SU-DHL-6 (cell line): ENCODE data around the gene ACAN.

Experiments
- H2AFZ ChIP-seq: fragments of 200-600 bp; sonication (generic); 2 replicates; pipeline ENCODE4 v1.6.1; 2014; ENCODE audit warnings: low read depth, mild to moderate bottlenecking, moderate library complexity, mixed read lengths, antibody characterized with exemption, low read length; ENCODE audit not compliant: severe bottlenecking
- H3F3A ChIP-seq: fragments of 200-600 bp; shearing (Covaris generic); 2 replicates; pipeline ENCODE4 v1.6.0; 2016; ENCODE audit warnings: antibody characterized with exemption, mild to moderate bottlenecking; ENCODE audit not compliant: insufficient read depth
- H3K27ac ChIP-seq: fragments of 200-600 bp; sonication (generic); 2 replicates; pipeline ENCODE4 v1.5.1; 2016; ENCODE audit warnings: low read depth, mild to moderate bottlenecking, low read length, moderate library complexity, mixed read lengths
- H3K27me3 ChIP-seq: fragments of 200-600 bp; sonication (generic), shearing (Covaris generic); 2 replicates; pipeline ENCODE4 v1.6.0; 2014; ENCODE audit warnings: mild to moderate bottlenecking, low read length
- H3K36me3 ChIP-seq: fragments of 200-600 bp; sonication (generic); 2 replicates; pipeline ENCODE4 v1.6.1; 2014; ENCODE audit warnings: mild to moderate bottlenecking, low read length, mixed read lengths
- H3K4me2 ChIP-seq: fragments of 300-600, 200-600 bp; shearing (Covaris generic), sonication (generic); 2 replicates; pipeline ENCODE4 v1.6.0; 2014; ENCODE audit warnings: low read length, low read depth, mild to moderate bottlenecking; ENCODE audit not compliant: poor library complexity, severe bottlenecking
- H3K4me3 ChIP-seq: fragments of 200-600 bp; sonication (generic); 2 replicates; pipeline ENCODE4 v1.5.1; 2014; ENCODE audit warnings: antibody characterized with exemption, low read length, mild to moderate bottlenecking, mixed read lengths; ENCODE audit not compliant: insufficient read depth, poor library complexity, severe bottlenecking
- H3K79me2 ChIP-seq: fragments of 200-600 bp; sonication (generic); 2 replicates; pipeline ENCODE4 v1.6.1; 2014; ENCODE audit warnings: mild to moderate bottlenecking, low read length, moderate library complexity; ENCODE audit not compliant: insufficient read depth
- H3K9ac ChIP-seq: fragments of 200-600 bp; sonication (generic); 2 replicates; pipeline ENCODE4 v1.7.0; 2014; ENCODE audit warnings: mild to moderate bottlenecking, low read length
- H3K9me2 ChIP-seq: fragments of 200-600 bp; sonication (generic); replicated peaks from 2 replicates; pipeline ENCODE4 v1.6.1; 2014; ENCODE audit warnings: low read length; ENCODE audit not compliant: insufficient read depth
- H3K9me3 ChIP-seq: fragments of 200-600 bp; sonication (generic); 2 replicates; pipeline ENCODE4 v1.6.1; 2014; ENCODE audit warnings: low read length, mixed read lengths; ENCODE audit not compliant: insufficient read depth
- H4K20me1 ChIP-seq: fragments of 200-600 bp; sonication (generic); 2 replicates; pipeline ENCODE4 v1.6.1; 2014; ENCODE audit warnings: low read depth, mild to moderate bottlenecking, antibody characterized with exemption, low read length, moderate library complexity, mixed read lengths
- CTCF ChIP-seq: fragments of 200-600 bp; sonication (generic); IDR thresholded peaks from one replicate; pipeline ENCODE4 v1.5.1; 2017; ENCODE audit warnings: antibody characterized with exemption, mild to moderate bottlenecking, low read length, moderate library complexity; ENCODE audit not compliant: insufficient read depth, poor library complexity, severe bottlenecking
- EZH2phosphoT487 ChIP-seq: fragments of 200-600 bp; sonication (generic), shearing (Covaris generic); conservative IDR thresholded peaks from 2 replicates; pipeline ENCODE4 v1.6.1; 2018; ENCODE audit warnings: mild to moderate bottlenecking, antibody characterized with exemption, low read length, moderate library complexity, mixed read lengths

ACAN gene

GRCh38 chr15:88906130-88906529 lies 102.9 kb downstream of the ACAN start:
- Histone ChIP-seq H3K27me3 (no peaks in the 10 kb centered on the region), H3K4me3 (no peak overlapping the region), H3K9ac (no peak overlapping the region), H3K4me2 (no peak overlapping the region), H3K9me2 (no peaks in the 10 kb centered on the region), H4K20me1 (no peaks in the 10 kb centered on the region), H3K79me2 (no peaks in the 10 kb centered on the region), H3K9me3 (no peaks in the 10 kb centered on the region), H3F3A (no peaks in the 10 kb centered on the region), H2AFZ (no peak overlapping the region), H3K36me3 (no peaks in the 10 kb centered on the region), H3K27ac (no peak overlapping the region)
- TF ChIP-seq CTCF (no peak), EZH2phosphoT487 (no peak)

- Histone ChIP-seq H3F3A (no peaks in the 10 kb centered on the region), H3K9ac (no peak overlapping the region), H3K4me3 (no peak overlapping the region), H4K20me1 (no peaks in the 10 kb centered on the region), H3K4me2 (no peak overlapping the region), H2AFZ (no peak overlapping the region), H3K9me2 (no peaks in the 10 kb centered on the region), H3K79me2 (no peaks in the 10 kb centered on the region), H3K27me3 (no peaks in the 10 kb centered on the region), H3K9me3 (no peaks in the 10 kb centered on the region), H3K27ac (no peak overlapping the region), H3K36me3 (no peaks in the 10 kb centered on the region)
- TF ChIP-seq EZH2phosphoT487 (no peak), CTCF (no peak)
Observed at GRCh38 chr15:88906551-88906950, 103.3 kb downstream of the ACAN start.

GRCh38 chr15:88907111-88907510 lies 103.9 kb downstream of the ACAN start:
- Histone ChIP-seq H3K27ac (no peak overlapping the region), H3K27me3 (no peaks in the 10 kb centered on the region), H3K4me2 (no peak overlapping the region), H3K9me3 (no peaks in the 10 kb centered on the region), H3K4me3 (no peak overlapping the region), H3F3A (no peaks in the 10 kb centered on the region), H3K36me3 (no peaks in the 10 kb centered on the region), H4K20me1 (no peaks in the 10 kb centered on the region), H3K9ac (no peak overlapping the region), H2AFZ (no peak overlapping the region), H3K9me2 (no peaks in the 10 kb centered on the region), H3K79me2 (no peaks in the 10 kb centered on the region)
- TF ChIP-seq EZH2phosphoT487 (no peak), CTCF (no peak)
